ENCODE data around the gene UBR7. TPM values are rescaled to one million over a fixed set of nuclear protein-coding genes. Genes with fewer than 3 reads are reported as not detected.

The UBR7 gene
- total RNA-seq, 1 donor from 2014 or later, result 16.6 TPM

GRCh38 chr14:93175492-93175891 is 31.6 kb upstream of the UBR7 start:
- peaks cover 6% of the 10 kb centered on the region for H3K27me3 Mint-ChIP-seq (ENCODE audit: low read depth)
- no peaks in the 10 kb centered on the region for H3K4me1 Mint-ChIP-seq (ENCODE audit: low read depth)
- no peaks in the 10 kb centered on the region for H3K36me3 Mint-ChIP-seq (ENCODE audit: low read depth)
- H3K27ac Mint-ChIP-seq (ENCODE audit: unreplicated experiment), result no peak overlapping the region
- no peak overlapping the region for H3K4me3 Mint-ChIP-seq (ENCODE audit: unreplicated experiment)
- DNase-seq (ENCODE audit: low spot score), result peak; percentile 43
- TF ChIP-seq, protein P1, sequence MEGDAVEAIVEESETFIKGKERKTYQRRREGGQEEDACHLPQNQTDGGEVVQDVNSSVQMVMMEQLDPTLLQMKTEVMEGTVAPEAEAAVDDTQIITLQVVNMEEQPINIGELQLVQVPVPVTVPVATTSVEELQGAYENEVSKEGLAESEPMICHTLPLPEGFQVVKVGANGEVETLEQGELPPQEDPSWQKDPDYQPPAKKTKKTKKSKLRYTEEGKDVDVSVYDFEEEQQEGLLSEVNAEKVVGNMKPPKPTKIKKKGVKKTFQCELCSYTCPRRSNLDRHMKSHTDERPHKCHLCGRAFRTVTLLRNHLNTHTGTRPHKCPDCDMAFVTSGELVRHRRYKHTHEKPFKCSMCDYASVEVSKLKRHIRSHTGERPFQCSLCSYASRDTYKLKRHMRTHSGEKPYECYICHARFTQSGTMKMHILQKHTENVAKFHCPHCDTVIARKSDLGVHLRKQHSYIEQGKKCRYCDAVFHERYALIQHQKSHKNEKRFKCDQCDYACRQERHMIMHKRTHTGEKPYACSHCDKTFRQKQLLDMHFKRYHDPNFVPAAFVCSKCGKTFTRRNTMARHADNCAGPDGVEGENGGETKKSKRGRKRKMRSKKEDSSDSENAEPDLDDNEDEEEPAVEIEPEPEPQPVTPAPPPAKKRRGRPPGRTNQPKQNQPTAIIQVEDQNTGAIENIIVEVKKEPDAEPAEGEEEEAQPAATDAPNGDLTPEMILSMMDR (IDR thresholded peaks at IDR 0.05), result no peak
- no peaks in the 10 kb centered on the region for H3K9me3 Mint-ChIP-seq (ENCODE audit: low read depth)

DNA sequence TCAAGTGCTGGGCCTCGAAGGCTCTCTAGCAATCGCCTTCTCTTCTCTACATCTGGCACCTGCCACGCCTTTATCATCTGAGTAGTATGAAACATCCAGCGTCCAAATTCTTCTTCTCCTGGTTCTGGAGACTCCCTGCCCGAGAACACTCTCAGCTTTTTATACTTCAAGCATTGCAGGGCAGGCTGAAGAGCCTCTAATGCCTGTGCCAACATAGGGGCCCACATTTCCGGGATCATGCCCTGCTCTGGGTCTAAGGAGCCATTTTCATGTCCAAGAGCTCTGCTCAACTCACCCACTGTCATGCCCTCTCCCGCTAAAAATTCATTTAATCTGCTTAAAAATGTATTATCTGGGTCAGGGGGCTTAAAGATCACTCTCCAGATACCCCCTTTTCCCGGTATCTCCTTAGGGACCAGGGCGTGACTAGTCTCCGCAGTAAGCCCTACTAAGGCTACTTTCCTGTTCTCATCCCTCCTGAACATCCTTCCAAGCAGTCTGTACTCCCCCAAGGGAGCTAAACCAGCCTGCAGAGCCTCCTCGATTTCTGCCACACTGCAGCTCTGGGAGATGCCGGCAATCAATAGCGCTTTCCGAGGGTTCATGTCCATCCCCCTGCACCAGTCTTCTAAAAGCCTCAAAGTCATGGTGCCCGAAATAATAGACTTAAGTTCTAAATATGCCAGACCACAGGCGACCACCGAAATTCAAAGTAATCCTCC is 23.3 kb upstream of the UBR7 start:
- Mint-ChIP-seq H3K4me3 (ENCODE audit: unreplicated experiment) (peak overlapping the region; percentile 83), H3K27ac (ENCODE audit: unreplicated experiment) (peak overlapping the region; percentile 36), H3K9me3 (ENCODE audit: low read depth) (no peaks in the 10 kb centered on the region), H3K27me3 (ENCODE audit: low read depth) (no peaks in the 10 kb centered on the region), H3K36me3 (ENCODE audit: low read depth) (peaks cover 5% of the 10 kb centered on the region), H3K4me1 (ENCODE audit: low read depth) (peaks cover 33% of the 10 kb centered on the region)
- TF ChIP-seq, protein P1 (IDR thresholded peaks at IDR 0.05), result no peak
- DNase-seq (ENCODE audit: low spot score), result no peak

- peak within 1 kb of the TSS; percentile 85 for H3K4me3 Mint-ChIP-seq (ENCODE audit: unreplicated experiment)
- H3K9me3 Mint-ChIP-seq (ENCODE audit: low read depth), result no peaks in the 10 kb centered on the region
- peaks cover 33% of the 10 kb centered on the region for H3K4me1 Mint-ChIP-seq (ENCODE audit: low read depth)
- DNase-seq (ENCODE audit: low spot score), result peak; percentile 94
- TF ChIP-seq, protein P1 (IDR thresholded peaks at IDR 0.05), result peak; percentile 61
- H3K27me3 Mint-ChIP-seq (ENCODE audit: low read depth), result no peaks in the 10 kb centered on the region
- peak within 1 kb of the TSS; percentile 97 for H3K27ac Mint-ChIP-seq (ENCODE audit: unreplicated experiment)
- peaks cover 5% of the 10 kb centered on the region for H3K36me3 Mint-ChIP-seq (ENCODE audit: low read depth)
These were observed 22.4 kb upstream of the UBR7 start, which contains the start of the genes LYSET and MOAP1 for GRCh38 chr14:93184391-93185348. Gene LYSET (plus strand): TSS chr14:93185317. CDS start chr14:93185406, 89 bp downstream. Gene MOAP1 (minus strand): TSS chr14:93184897. CDS start chr14:93184242, 655 bp downstream.

GRCh38 chr14:93185349-93185720 is 21.7 kb upstream of the UBR7 start:
- TF ChIP-seq, protein P1 (IDR thresholded peaks at IDR 0.05), result no peak
- Mint-ChIP-seq H3K4me1 (ENCODE audit: low read depth) (peaks cover 33% of the 10 kb centered on the region), H3K27me3 (ENCODE audit: low read depth) (no peaks in the 10 kb centered on the region), H3K27ac (ENCODE audit: unreplicated experiment) (peak overlapping the region; percentile 97), H3K36me3 (ENCODE audit: low read depth) (peaks cover 5% of the 10 kb centered on the region), H3K9me3 (ENCODE audit: low read depth) (no peaks in the 10 kb centered on the region), H3K4me3 (ENCODE audit: unreplicated experiment) (peak overlapping the region; percentile 85)
- DNase-seq (ENCODE audit: low spot score), result no peak

DNA sequence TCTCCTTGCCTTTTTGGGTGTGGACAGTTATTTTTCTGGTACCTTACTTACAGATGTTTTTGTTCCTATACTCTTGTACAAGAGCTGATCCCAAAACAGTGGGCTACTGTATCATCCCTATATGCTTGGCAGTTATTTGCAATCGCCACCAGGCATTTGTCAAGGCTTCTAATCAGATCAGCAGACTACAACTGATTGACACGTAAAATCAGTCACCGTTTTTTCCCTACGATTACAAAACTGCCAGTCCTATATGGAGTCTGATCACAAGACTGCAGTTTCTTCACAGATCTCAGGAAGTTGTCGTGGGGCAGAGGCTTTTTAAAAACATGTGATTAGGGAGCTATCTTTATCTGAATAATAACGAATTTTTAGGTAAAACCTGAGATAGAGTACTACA is 20.6 kb upstream of the UBR7 start:
- H3K4me1 Mint-ChIP-seq (ENCODE audit: low read depth), result peaks cover 33% of the 10 kb centered on the region
- H3K4me3 Mint-ChIP-seq (ENCODE audit: unreplicated experiment), result no peak overlapping the region
- H3K27ac Mint-ChIP-seq (ENCODE audit: unreplicated experiment), result no peak overlapping the region
- no peaks in the 10 kb centered on the region for H3K27me3 Mint-ChIP-seq (ENCODE audit: low read depth)
- no peak for DNase-seq (ENCODE audit: low spot score)
- TF ChIP-seq, protein P1 (IDR thresholded peaks at IDR 0.05), result no peak
- H3K36me3 Mint-ChIP-seq (ENCODE audit: low read depth), result peaks cover 5% of the 10 kb centered on the region
- H3K9me3 Mint-ChIP-seq (ENCODE audit: low read depth), result no peaks in the 10 kb centered on the region

Data from chondrocyte (in vitro differentiated cells).